Loucy (cell line): ENCODE measurements around the gene PCDHGA7.
"Not testable (repeated sequence)": the region's sequence is repeated elsewhere in the genome, so short reads cannot be mapped to it uniquely, and the experiment has no call there.

Source experiments
- H2AFZ ChIP-seq: fragments of 200-600 bp; sonication (generic); 2 replicates; pipeline ENCODE4 v1.6.0; 2016; ENCODE audit warnings: antibody characterized with exemption, mild to moderate bottlenecking, low read length, moderate library complexity
- H3F3A ChIP-seq: fragments of 200-600 bp; 2 replicates; pipeline ENCODE4 v1.6.0; 2016; ENCODE audit warnings: antibody characterized with exemption, low read depth, mild to moderate bottlenecking
- H3K27me3 ChIP-seq: fragments of 200-600 bp; sonication (generic); 2 replicates; pipeline ENCODE4 v1.6.1; 2014; ENCODE audit warnings: low read length, mild to moderate bottlenecking; ENCODE audit not compliant: insufficient read depth, poor library complexity, severe bottlenecking
- H3K36me3 ChIP-seq: fragments of 200-600 bp; sonication (generic); 2 replicates; pipeline ENCODE4 v1.6.1; 2016; ENCODE audit warnings: low read length; ENCODE audit not compliant: insufficient read depth
- H3K4me1 ChIP-seq: fragments of 200-600 bp; sonication (generic); 2 replicates; pipeline ENCODE4 v1.5.1; 2014; ENCODE audit warnings: low read length, mild to moderate bottlenecking; ENCODE audit not compliant: insufficient read depth, poor library complexity, severe bottlenecking
- H3K4me2 ChIP-seq: fragments of 200-600 bp; sonication (generic); 2 replicates; pipeline ENCODE4 v1.6.0; 2014; ENCODE audit warnings: antibody characterized with exemption, low read length, low read depth, mild to moderate bottlenecking; ENCODE audit not compliant: poor library complexity, severe bottlenecking
- H3K4me3 ChIP-seq: fragments of 200-600 bp; sonication (generic); 2 replicates; pipeline ENCODE4 v1.5.1; 2014; ENCODE audit warnings: low read length, mild to moderate bottlenecking, mixed read lengths; ENCODE audit not compliant: poor library complexity, severe bottlenecking
- H3K79me2 ChIP-seq: fragments of 200-600 bp; sonication (generic); 2 replicates; pipeline ENCODE4 v1.6.1; 2014; ENCODE audit warnings: low read length; ENCODE audit not compliant: insufficient read depth
- H3K9ac ChIP-seq: fragments of 200-600 bp; sonication (generic); 2 replicates; pipeline ENCODE4 v1.6.0; 2014; ENCODE audit warnings: mild to moderate bottlenecking, low read depth, low read length, moderate library complexity; ENCODE audit not compliant: poor library complexity, severe bottlenecking
- H3K9me2 ChIP-seq: fragments of 200-600 bp; sonication (generic); replicated peaks from 2 replicates; pipeline ENCODE4 v1.6.1; 2016; ENCODE audit warnings: low read depth, low read length, mixed read lengths
- H3K9me3 ChIP-seq: fragments of 200-600 bp; sonication (generic); 2 replicates; pipeline ENCODE4 v1.6.1; 2014; ENCODE audit warnings: mild to moderate bottlenecking, antibody characterized with exemption, low read length, low read depth; ENCODE audit not compliant: insufficient read depth
- H4K20me1 ChIP-seq: fragments of 200-600 bp; sonication (generic); 2 replicates; pipeline ENCODE4 v1.6.0; 2014; ENCODE audit warnings: antibody characterized with exemption, low read length, mild to moderate bottlenecking; ENCODE audit not compliant: insufficient read depth, poor library complexity, severe bottlenecking
- EZH2phosphoT487 ChIP-seq: fragments of 200-600 bp; IDR thresholded peaks from 2 replicates; pipeline ENCODE4 v1.6.1; 2018; ENCODE audit warnings: antibody characterized with exemption, mild to moderate bottlenecking, moderate library complexity, borderline replicate concordance
- TF ChIP-seq, protein P1 (sequence below): fragments of 200-600 bp; sonication (generic); conservative IDR thresholded peaks from 2 replicates; pipeline ENCODE4 v1.5.1; 2014; ENCODE audit warnings: mild to moderate bottlenecking, antibody characterized with exemption, low read length

The PCDHGA7 gene

DNA sequence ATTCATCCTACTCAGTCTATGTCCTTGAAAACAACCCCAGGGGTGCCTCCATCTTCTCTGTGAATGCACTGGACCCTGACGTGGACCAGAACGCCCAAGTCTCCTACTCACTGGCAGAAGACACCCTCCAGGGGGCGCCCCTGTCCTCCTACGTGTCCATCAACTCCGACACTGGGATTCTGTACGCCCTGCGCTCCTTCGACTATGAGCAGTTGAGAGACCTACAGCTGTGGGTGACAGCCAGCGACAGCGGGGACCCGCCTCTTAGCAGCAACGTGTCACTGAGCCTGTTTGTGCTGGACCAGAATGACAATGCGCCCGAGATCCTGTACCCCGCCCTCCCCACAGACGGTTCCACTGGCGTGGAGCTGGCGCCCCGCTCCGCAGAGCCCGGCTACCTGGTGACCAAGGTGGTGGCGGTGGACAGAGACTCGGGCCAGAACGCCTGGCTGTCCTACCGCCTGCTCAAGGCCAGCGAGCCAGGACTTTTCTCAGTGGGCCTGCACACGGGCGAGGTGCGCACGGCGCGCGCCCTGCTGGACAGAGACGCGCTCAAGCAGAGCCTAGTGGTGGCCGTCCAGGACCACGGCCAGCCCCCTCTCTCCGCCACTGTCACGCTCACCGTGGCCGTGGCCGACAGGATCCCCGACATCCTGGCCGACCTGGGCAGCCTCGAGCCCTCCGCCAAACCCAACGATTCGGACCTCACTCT, 6.9 kb upstream of the PCDHGA7 start:
- TF ChIP-seq, protein P1, sequence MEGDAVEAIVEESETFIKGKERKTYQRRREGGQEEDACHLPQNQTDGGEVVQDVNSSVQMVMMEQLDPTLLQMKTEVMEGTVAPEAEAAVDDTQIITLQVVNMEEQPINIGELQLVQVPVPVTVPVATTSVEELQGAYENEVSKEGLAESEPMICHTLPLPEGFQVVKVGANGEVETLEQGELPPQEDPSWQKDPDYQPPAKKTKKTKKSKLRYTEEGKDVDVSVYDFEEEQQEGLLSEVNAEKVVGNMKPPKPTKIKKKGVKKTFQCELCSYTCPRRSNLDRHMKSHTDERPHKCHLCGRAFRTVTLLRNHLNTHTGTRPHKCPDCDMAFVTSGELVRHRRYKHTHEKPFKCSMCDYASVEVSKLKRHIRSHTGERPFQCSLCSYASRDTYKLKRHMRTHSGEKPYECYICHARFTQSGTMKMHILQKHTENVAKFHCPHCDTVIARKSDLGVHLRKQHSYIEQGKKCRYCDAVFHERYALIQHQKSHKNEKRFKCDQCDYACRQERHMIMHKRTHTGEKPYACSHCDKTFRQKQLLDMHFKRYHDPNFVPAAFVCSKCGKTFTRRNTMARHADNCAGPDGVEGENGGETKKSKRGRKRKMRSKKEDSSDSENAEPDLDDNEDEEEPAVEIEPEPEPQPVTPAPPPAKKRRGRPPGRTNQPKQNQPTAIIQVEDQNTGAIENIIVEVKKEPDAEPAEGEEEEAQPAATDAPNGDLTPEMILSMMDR: 0 out of 2 replicates have a peak, but pooled peaks have one; percentile 18

DNA sequence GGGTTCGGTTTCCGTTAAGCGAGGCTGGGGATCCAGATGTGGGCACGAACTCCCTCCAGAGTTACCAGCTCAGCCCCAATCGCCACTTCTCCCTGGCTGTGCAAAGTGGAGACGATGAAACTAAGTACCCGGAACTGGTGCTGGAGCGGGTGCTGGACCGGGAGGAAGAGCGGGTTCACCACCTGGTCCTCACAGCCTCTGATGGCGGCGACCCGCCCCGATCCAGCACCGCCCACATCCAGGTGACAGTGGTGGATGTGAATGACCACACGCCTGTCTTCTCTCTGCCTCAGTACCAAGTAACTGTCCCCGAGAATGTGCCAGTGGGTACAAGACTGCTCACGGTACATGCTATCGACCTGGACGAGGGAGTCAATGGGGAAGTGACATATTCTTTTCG, 803 bp downstream of the PCDHGA7 start:
- no peaks in the 10 kb centered on the region for H4K20me1 ChIP-seq
- no peaks in the 10 kb centered on the region for H3K36me3 ChIP-seq
- H3K9me2 ChIP-seq: no peaks in the 10 kb centered on the region
- no peak overlapping the region for H2AFZ ChIP-seq
- H3K4me1 ChIP-seq: no peaks in the 10 kb centered on the region
- no peaks in the 10 kb centered on the region for H3K9me3 ChIP-seq
- TF ChIP-seq EZH2phosphoT487: no peak
- TF ChIP-seq, protein P1: no peak
- no peaks in the 10 kb centered on the region for H3K79me2 ChIP-seq
- no peak overlapping the region for H3K9ac ChIP-seq
- H3K4me2 ChIP-seq: no peak overlapping the region
- H3K4me3 ChIP-seq: no peak overlapping the region
- H3K27me3 ChIP-seq: no peaks in the 10 kb centered on the region
- H3F3A ChIP-seq: no peaks in the 10 kb centered on the region

More for the DNA sequence above, 6.9 kb upstream of the PCDHGA7 start:
- H3K4me1 ChIP-seq, H3K9me3 ChIP-seq, H3K36me3 ChIP-seq, H3K79me2 ChIP-seq, H3K9ac ChIP-seq, H3K4me3 ChIP-seq, H4K20me1 ChIP-seq, H3K4me2 ChIP-seq, H3K9me2 ChIP-seq, H2AFZ ChIP-seq, H3K27me3 ChIP-seq, H3F3A ChIP-seq: not testable (repeated sequence)

DNA sequence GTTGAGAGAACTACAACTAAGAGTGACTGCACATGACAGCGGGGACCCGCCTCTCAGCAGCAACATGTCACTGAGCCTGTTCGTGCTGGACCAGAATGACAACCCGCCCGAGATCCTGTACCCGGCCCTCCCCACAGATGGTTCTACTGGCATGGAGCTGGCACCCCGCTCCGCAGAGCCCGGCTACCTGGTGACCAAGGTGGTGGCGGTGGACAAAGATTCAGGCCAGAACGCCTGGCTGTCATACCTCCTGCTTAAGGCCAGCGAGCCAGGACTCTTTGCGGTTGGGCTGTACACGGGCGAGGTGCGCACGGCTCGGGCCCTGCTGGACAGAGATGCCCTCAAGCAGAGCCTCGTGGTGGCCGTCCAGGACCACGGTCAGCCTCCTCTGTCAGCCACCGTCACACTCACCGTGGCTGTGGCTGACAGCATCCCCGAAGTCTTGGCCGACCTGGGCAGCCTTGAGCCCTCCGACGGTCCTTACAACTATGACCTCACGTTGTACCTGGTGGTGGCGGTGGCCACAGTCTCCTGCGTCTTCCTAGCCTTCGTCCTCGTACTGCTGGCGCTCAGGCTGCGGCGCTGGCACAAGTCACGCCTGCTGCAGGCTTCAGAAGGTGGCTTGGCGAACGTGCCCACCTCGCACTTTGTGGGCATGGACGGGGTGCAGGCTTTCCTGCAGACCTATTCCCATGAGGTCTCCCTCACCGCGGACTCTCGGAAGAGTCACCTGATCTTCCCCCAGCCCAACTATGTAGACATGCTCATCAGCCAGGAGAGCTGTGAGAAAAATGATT, 2.1 kb downstream of the PCDHGA7 start:
- Histone ChIP-seq H3K9me3 (no peaks in the 10 kb centered on the region), H3K36me3 (no peaks in the 10 kb centered on the region), H2AFZ (no peak overlapping the region), H3K79me2 (no peaks in the 10 kb centered on the region), H3F3A (no peaks in the 10 kb centered on the region), H3K9ac (no peak overlapping the region), H4K20me1 (no peaks in the 10 kb centered on the region), H3K4me2 (no peak overlapping the region), H3K27me3 (no peaks in the 10 kb centered on the region), H3K4me3 (no peak overlapping the region), H3K9me2 (no peaks in the 10 kb centered on the region), H3K4me1 (no peaks in the 10 kb centered on the region)
- TF ChIP-seq, protein P1: no peak
- TF ChIP-seq EZH2phosphoT487: no peak

DNA sequence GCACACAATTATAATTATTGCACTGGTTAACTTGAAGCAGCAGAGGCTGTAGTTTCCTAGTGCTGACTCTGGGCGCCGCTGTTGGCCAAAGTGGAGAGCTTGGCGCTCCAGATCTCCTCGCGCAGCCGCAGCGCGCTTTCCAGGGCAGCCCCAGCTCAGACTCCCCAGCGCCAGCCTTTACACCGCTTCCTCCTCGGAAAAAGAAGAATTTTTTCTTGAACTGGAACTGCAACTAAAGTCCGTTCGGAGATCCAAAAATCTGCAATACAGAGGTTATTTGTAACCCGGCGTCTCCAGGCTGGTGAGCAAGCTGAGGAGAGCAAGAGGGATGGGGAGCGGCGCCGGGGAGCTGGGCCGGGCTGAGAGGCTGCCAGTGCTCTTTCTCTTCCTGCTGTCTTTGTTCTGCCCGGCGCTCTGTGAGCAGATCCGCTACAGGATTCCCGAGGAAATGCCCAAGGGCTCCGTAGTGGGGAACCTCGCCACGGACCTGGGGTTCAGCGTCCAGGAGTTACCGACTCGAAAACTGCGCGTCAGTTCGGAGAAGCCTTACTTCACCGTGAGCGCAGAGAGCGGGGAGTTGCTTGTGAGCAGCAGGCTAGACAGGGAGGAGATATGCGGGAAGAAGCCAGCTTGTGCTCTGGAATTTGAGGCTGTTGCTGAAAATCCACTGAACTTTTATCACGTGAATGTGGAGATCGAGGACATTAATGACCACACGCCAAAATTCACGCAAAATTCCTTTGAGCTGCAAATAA, 5.2 kb downstream of the PCDHGA7 start, which contains the start of gene PCDHGB4:
Gene PCDHGB4 (plus strand): TSS at position 142 of the 755 bp plus-strand sequence. CDS start 187 bp downstream, at position 329.
- not testable (repeated sequence) for H3K9me2 ChIP-seq, H3K79me2 ChIP-seq, H3F3A ChIP-seq, H3K27me3 ChIP-seq, H3K36me3 ChIP-seq, H2AFZ ChIP-seq, H3K4me2 ChIP-seq, H3K4me3 ChIP-seq, H3K9ac ChIP-seq, H4K20me1 ChIP-seq, H3K9me3 ChIP-seq, H3K4me1 ChIP-seq
